GM21723 (cell line): ENCODE data around the gene OSBPL6.
"Not testable (repeated sequence)": the region's sequence is repeated elsewhere in the genome, so short reads cannot be mapped to it uniquely, and the experiment has no call there.

ENCODE experiments used
- ATAC-seq: cut with Tn5 transposase; IDR thresholded peaks from one replicate; pipeline ENCODE4 v1.9.1; 2021; ENCODE audit warnings: mild to moderate bottlenecking, moderate library complexity; ENCODE audit not compliant: unreplicated experiment

OSBPL6 gene

GRCh38 chr2:178333851-178334250 is 139.5 kb downstream of the OSBPL6 start:
- ATAC-seq: no peak

GRCh38 chr2:178335230-178335629 is 140.9 kb downstream of the OSBPL6 start:
- ATAC-seq: no peak

DNA sequence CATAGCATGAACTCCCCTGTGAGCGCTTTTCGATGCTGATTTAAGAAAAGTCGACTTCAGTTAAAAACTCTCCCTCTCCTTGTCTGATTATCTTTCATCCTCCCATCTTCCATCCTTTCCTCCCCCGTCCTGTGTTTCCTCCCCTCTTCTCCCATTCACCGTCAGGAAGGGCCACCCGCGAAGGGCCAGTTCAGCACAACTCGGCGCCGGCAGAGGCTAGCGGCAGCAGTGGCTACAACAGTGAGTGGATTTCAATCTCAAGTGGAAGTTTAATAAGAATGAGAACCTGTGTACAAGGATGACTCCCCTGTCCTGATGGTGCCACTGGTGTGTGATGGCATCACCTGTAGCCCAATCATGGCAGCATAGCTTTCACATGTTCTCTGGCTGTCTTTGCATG is 149.8 kb downstream of the OSBPL6 start:
- no peak for ATAC-seq

DNA sequence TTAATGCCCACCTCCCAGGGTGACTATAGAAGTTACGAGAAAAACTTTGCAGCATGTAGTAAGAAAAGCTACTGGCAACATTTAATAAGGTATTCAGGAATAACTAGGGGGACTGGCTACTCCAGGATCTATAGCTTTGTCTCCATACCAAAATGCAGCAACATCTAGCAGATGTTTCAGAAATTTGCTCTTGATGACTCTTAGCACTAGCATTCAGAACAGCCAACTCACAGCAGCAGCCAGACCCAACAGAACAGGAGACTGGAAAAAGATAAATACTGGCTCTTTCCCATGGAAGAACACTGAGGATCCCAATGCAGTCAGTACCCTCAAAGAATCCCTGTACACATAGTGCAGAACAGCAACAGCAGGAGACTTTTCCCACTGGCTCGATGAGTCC is 151.6 kb downstream of the OSBPL6 start:
- no peak for ATAC-seq

DNA sequence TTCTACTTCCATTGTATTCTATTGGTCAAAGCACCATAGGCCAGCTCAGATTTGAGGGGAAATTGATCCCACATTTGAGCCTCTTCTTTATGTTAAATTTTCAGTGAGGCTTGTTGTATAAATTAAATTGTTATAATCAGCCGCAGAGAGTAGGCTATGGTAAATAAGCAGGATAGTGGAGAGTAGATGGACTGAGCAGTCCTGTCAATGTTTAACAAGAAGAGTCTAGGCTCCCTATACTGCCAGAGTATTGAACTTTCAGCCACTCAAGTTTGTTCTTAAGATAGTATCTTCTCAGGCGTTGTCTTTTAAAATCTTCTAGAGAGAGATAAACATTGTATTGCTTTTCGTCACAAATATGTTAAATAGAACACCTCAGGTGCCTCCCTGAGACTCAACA is 155.7 kb downstream of the OSBPL6 start:
- no peak for ATAC-seq

DNA sequence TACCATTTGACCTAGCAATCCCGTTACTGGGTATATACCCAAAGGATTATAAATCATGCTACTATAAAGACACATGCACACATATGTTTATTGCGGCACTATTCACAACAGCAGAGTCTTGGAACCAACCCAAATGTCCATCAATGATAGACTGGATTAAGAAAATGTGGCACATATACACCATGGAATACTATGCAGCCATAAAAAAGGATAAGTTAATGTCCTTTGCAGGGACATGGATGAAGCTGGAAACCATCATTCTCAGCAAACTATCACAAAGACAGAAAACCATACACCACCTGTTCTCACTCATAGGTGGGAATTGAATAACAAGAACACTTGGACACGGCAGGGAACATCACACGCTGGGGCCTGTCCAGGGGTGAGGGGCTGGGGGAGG is 163.4 kb downstream of the OSBPL6 start:
- ATAC-seq: not testable (repeated sequence)

DNA sequence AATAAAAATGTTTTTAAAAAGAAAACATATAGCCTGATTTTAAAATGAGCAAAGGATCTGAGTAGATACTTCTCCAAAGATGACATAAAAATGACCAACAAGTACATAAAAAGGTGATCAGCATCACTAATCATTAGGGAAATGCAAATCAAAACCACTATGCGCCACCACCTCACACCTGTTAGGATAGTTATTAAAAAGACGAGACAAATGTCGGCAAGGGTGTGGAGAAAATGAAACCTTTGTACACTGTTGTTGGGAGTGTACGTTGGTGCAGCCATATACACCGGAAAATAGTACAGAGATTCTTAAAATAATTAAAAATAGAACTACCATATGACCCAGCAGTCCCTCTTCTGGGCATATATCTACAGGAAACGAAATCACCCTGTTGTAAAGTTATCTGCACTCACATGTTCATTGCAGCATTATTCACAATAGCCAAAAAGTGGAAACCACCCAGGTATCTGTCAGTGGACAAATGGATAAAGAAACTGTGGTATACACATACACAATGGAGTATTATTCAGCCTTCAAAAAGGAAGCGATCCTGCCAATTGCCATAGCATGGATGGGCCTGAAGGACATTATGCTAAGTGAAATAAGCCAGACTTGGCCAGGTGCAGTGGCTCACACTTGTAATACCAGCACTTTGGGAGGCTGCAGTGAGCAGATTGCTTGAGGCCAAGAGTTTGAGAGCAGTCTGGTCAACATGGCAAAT is 165.0 kb downstream of the OSBPL6 start:
- no peak for ATAC-seq

- no peak for ATAC-seq
Measured at GRCh38 chr2:178361588-178361987, 167.3 kb downstream of the OSBPL6 start.

- no peak for ATAC-seq
Measured at GRCh38 chr2:178363252-178363651, 168.9 kb downstream of the OSBPL6 start.

GRCh38 chr2:178365116-178365515 is 170.8 kb downstream of the OSBPL6 start:
- ATAC-seq: no peak

GRCh38 chr2:178366412-178366811 is 172.1 kb downstream of the OSBPL6 start:
- ATAC-seq: no peak

DNA sequence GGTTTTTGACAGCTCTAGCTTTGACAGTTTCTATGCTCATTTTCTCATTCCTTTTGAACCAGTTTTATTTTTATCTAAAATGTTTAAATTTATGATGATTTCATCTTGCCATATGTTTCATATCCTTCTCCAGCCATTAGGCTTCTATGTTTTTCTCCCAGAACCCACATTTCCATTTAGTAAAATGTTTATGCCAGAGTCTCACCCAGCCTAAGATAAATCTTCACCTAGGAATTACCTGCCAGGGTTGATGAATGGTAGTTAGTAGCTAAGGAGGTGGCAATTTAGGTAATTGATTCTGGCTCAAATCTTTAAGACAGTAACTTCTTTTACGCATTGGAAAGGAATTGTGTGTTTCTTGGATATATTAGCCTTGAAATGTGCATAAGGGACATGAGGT is 173.0 kb downstream of the OSBPL6 start:
- ATAC-seq: no peak

- no peak for ATAC-seq
Measured at GRCh38 chr2:178374865-178375264, 180.6 kb downstream of the OSBPL6 start.

DNA sequence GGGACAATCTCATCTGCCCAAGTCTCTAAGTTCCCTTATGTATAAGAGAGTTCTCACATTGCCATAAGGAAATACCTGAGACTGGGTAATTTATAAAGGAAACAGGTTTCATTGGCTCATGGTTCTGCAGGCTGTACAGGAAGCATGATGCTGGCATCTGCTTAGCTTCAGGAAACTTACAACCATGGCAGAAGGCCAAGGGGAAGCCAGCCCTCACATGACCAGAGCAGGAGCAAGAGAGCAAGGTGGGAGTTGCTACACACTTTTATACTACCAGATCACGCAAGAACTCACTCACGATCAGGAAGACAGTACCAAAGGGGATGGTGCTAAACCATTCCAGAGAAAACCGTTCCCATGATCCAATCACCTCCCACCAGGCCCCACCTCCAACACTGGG is 182.7 kb downstream of the OSBPL6 start:
- ATAC-seq: no peak

DNA sequence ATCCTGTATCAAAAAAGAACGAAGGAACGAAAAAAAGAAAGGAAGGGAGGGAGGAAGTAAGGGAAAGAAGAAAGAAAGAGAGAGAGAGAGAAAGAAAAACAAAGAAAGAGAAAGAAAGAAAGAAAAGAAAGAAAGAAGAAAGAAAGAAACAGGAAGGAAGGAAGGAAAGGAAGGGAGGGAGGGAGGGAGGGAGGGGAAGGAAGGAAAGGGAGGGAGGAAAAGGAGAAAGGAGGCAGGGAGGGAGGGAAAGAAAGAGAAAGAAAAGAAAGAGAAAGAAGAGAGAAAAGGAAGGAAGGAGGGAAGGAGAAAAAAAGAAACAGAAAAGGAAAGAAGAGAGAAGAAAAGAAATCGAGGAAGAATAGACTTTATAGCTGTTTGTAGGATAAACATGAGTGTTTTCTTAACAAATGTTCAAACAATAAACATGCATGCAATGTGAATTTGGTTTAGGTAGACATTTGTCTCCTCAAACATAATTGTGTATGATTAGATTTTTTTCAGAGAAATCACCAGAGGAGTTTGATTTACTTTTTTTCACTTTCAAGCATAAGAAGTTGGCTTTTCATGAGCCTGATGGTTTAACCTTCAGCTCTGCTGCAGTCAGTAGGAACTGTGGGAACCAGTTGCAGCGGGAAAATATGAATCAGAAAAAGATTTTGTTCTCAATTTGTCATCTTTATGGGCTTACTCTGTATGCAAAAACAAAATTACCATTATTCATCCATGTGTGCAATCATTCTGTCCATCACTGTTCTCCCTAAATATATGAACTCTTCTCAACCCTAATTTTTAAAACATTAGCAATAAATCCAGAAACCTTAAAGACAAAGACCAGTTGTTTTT is 185.1 kb downstream of the OSBPL6 start:
- no peak for ATAC-seq

DNA sequence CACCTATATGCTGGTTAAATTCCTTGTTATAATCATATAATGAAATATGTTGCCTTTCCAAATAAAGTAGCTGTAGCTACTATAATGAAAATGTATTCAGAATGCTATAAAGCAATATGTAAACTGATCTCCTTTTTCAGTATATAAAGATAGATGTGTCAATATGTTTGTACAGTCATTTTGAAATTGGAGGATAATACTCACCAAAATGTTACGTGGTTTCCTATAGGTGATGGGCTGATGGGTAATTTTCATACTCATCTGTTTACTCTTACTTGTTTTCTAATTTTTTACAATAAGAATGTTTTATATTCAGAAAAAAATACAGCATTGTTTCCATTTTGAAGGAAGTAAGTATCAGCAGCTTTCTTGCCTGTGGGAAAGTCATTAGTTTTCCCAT is 186.5 kb downstream of the OSBPL6 start:
- no peak for ATAC-seq

DNA sequence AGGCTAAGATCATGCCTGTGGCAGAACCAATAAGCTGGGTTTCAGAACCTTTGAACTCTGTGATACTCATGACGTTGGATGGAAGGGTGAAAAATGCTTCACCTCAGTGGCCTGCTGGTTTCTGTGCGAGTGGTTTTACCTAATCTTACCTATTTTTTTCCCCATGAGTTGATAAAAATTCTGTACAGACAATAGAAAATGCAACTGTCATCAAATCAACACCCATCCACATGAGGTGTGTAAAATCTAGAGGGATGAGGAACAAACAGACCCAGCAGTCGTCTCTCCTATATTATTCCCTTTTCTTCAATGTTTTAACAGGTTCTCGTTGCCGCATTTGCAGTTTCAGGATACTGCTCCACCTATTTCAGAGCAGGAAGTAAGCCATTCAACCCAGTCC is 189.4 kb downstream of the OSBPL6 start:
- ATAC-seq: no peak

- no peak for ATAC-seq
Measured at GRCh38 chr2:178385595-178386148, 191.4 kb downstream of the OSBPL6 start.

GRCh38 chr2:178386986-178387597 is 192.8 kb downstream of the OSBPL6 start:
- no peak for ATAC-seq

DNA sequence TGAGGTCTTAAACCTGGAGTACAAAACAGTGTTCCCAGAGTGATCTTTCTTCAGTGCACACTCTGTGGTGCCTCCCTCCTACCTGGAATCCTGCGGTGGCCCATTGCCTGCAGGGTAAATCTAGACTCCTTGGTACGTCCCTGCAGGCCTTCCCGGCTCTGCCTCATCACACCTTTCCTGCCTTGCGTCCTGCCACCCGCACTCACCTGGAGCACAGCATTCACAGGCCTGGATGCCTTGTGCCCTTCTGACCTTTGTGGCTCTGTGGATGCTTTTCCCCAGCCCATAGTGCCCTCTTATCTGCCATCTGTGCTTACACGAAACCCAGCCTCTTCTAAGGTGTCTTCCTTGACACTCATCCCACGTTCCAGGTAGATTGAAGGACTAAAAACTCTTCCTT is 194.0 kb downstream of the OSBPL6 start:
- ATAC-seq: no peak

- no peak for ATAC-seq
Measured at GRCh38 chr2:178391701-178392100, 197.4 kb downstream of the OSBPL6 start.

- ATAC-seq: no peak
Measured at GRCh38 chr2:178392215-178392614, 197.9 kb downstream of the OSBPL6 start.
